SK-N-MC (cell line): Measurements from ENCODE around the gene NECAB2.

Source experiments
- DNase-seq: peaks from one replicate; pipeline ENCODE4 v3.0.0-alpha.2; 2011; ENCODE audit warnings: low read depth, low spot score
- H3K27ac ChIP-seq: fragments of 200-600 bp; sonication (generic); 2 replicates; pipeline ENCODE4 v1.5.1; 2016; ENCODE audit warnings: mixed run types
- H3K36me3 ChIP-seq: fragments of 200-600 bp; sonication (generic); 2 replicates; pipeline ENCODE4 v1.6.1; 2017; ENCODE audit warnings: antibody characterized with exemption, low read length, mixed read lengths; ENCODE audit not compliant: insufficient read depth
- H3K4me3 ChIP-seq: fragments of 200-600 bp; sonication (generic); 2 replicates; pipeline ENCODE4 v1.5.1; 2016
- H3K9ac ChIP-seq: fragments of 200-600 bp; sonication (generic); 2 replicates; pipeline ENCODE4 v1.8.0; 2017; ENCODE audit warnings: mixed run types, mixed read lengths; ENCODE audit not compliant: insufficient read length
- H3K9me3 ChIP-seq: fragments of 200-600 bp; sonication (generic); 2 replicates; pipeline ENCODE4 v1.6.1; 2017; ENCODE audit warnings: low read depth, mild to moderate bottlenecking, antibody characterized with exemption, low read length, moderate library complexity, mixed read lengths
- EZH2 ChIP-seq: fragments of 200-600 bp; sonication (generic); IDR thresholded peaks from one replicate; pipeline ENCODE4 v1.6.1; 2017; ENCODE audit warnings: antibody characterized with exemption
- FOXP2 ChIP-seq: optimal IDR thresholded peaks from 2 replicates; pipeline ENCODE3; 2011; ENCODE audit warnings: mild to moderate bottlenecking, moderate library complexity; ENCODE audit not compliant: insufficient read depth; ENCODE audit errors: extremely low read length, control extremely low read depth
- POLR2AphosphoS5 ChIP-seq: IDR thresholded peaks from 2 replicates; pipeline ENCODE4 v1.6.1; 2012; ENCODE audit warnings: mild to moderate bottlenecking, low read depth, low read length, borderline replicate concordance

NECAB2 gene

GRCh38 chr16:83973581-83974385 is 5.7 kb downstream of the NECAB2 start:
- Histone ChIP-seq H3K9me3 (no peaks in the 10 kb centered on the region), H3K9ac (no peak overlapping the region), H3K36me3 (no peaks in the 10 kb centered on the region), H3K4me3 (no peak overlapping the region), H3K27ac (no peak overlapping the region)
- no peak for TF ChIP-seq EZH2
- TF ChIP-seq POLR2AphosphoS5: no peak
- no peak for TF ChIP-seq FOXP2
- no peak for DNase-seq

- no peak for DNase-seq
- H3K9ac ChIP-seq: no peak overlapping the region
- H3K36me3 ChIP-seq: no peaks in the 10 kb centered on the region
- TF ChIP-seq FOXP2 (no peak), POLR2AphosphoS5 (no peak), EZH2 (no peak)
- no peak overlapping the region for H3K4me3 ChIP-seq
- H3K27ac ChIP-seq: no peak overlapping the region
- no peaks in the 10 kb centered on the region for H3K9me3 ChIP-seq
Observed at GRCh38 chr16:83974475-83974874, 6.4 kb downstream of the NECAB2 start.

- Histone ChIP-seq H3K9me3 (no peaks in the 10 kb centered on the region), H3K4me3 (no peak overlapping the region), H3K27ac (no peak overlapping the region), H3K9ac (no peak overlapping the region), H3K36me3 (no peaks in the 10 kb centered on the region)
- TF ChIP-seq EZH2: no peak
- no peak for TF ChIP-seq FOXP2
- TF ChIP-seq POLR2AphosphoS5: no peak
- DNase-seq: no peak
Observed at GRCh38 chr16:83975590-83976260, 7.7 kb downstream of the NECAB2 start.

GRCh38 chr16:83977056-83977815 is 9.2 kb downstream of the NECAB2 start:
- no peaks in the 10 kb centered on the region for H3K36me3 ChIP-seq
- H3K9me3 ChIP-seq: no peaks in the 10 kb centered on the region
- H3K9ac ChIP-seq: no peak overlapping the region
- TF ChIP-seq EZH2 (no peak), FOXP2 (no peak), POLR2AphosphoS5 (no peak)
- no peak overlapping the region for H3K27ac ChIP-seq
- H3K4me3 ChIP-seq: no peak overlapping the region
- no peak for DNase-seq

GRCh38 chr16:83978401-83978904 is 10.4 kb downstream of the NECAB2 start:
- TF ChIP-seq FOXP2 (no peak), POLR2AphosphoS5 (no peak), EZH2 (no peak)
- Histone ChIP-seq H3K36me3 (no peaks in the 10 kb centered on the region), H3K27ac (no peak overlapping the region), H3K4me3 (no peak overlapping the region), H3K9me3 (no peaks in the 10 kb centered on the region), H3K9ac (no peak overlapping the region)
- DNase-seq: no peak

- no peak for DNase-seq
- Histone ChIP-seq H3K9me3 (no peaks in the 10 kb centered on the region), H3K4me3 (no peak overlapping the region), H3K36me3 (no peaks in the 10 kb centered on the region), H3K27ac (no peak overlapping the region), H3K9ac (no peak overlapping the region)
- TF ChIP-seq POLR2AphosphoS5: no peak
- TF ChIP-seq FOXP2: no peak
- no peak for TF ChIP-seq EZH2
Observed at GRCh38 chr16:83979441-83979840, 11.4 kb downstream of the NECAB2 start.

- Histone ChIP-seq H3K4me3 (no peak overlapping the region), H3K9ac (no peak overlapping the region), H3K36me3 (no peaks in the 10 kb centered on the region), H3K27ac (no peak overlapping the region), H3K9me3 (no peaks in the 10 kb centered on the region)
- TF ChIP-seq FOXP2 (no peak), POLR2AphosphoS5 (no peak), EZH2 (no peak)
- DNase-seq: no peak
Observed at GRCh38 chr16:83980794-83981193, 12.8 kb downstream of the NECAB2 start.

- Histone ChIP-seq H3K4me3 (no peak overlapping the region), H3K27ac (no peak overlapping the region), H3K36me3 (no peaks in the 10 kb centered on the region), H3K9ac (no peak overlapping the region), H3K9me3 (no peaks in the 10 kb centered on the region)
- TF ChIP-seq EZH2 (no peak), POLR2AphosphoS5 (no peak), FOXP2 (no peak)
- no peak for DNase-seq
Observed at GRCh38 chr16:83981799-83982198, 13.8 kb downstream of the NECAB2 start.
